Osteocyte (in vitro differentiated cells): ENCODE measurements around the gene REEP2. TPM values are rescaled to one million over a fixed set of nuclear protein-coding genes. Genes with fewer than 3 reads are reported as not detected.
A peak's percentile ranks its signal among the peaks of the same experiment; 100 is the strongest.

Source experiments
- DNase-seq: peaks from one replicate; pipeline ENCODE4 v3.0.0; 2021; ENCODE audit warnings: mixed read lengths; ENCODE audit not compliant: unreplicated experiment; ENCODE audit errors: extremely low spot score
- H3K27ac Mint-ChIP-seq: one replicate; pipeline ENCODE4 v1.8.0; 2021; ENCODE audit warnings: mild to moderate bottlenecking, mixed read lengths; ENCODE audit not compliant: unreplicated experiment
- H3K27me3 Mint-ChIP-seq: one replicate; pipeline ENCODE4 v1.8.0; 2021; ENCODE audit warnings: mixed read lengths; ENCODE audit not compliant: unreplicated experiment
- H3K36me3 Mint-ChIP-seq: one replicate; pipeline ENCODE4 v1.8.0; 2021; ENCODE audit warnings: mixed read lengths; ENCODE audit not compliant: unreplicated experiment
- H3K4me1 Mint-ChIP-seq: one replicate; pipeline ENCODE4 v1.8.0; 2021; ENCODE audit warnings: mixed read lengths; ENCODE audit not compliant: unreplicated experiment
- H3K4me3 Mint-ChIP-seq: one replicate; pipeline ENCODE4 v1.8.0; 2021; ENCODE audit warnings: mild to moderate bottlenecking, moderate library complexity, mixed read lengths; ENCODE audit not compliant: unreplicated experiment
- H3K9me3 Mint-ChIP-seq: one replicate; pipeline ENCODE4 v1.8.0; 2021; ENCODE audit warnings: mixed read lengths; ENCODE audit not compliant: unreplicated experiment
- CTCF ChIP-seq: fragments of 200-600 bp; sonication (generic); IDR thresholded peaks from 2 replicates; pipeline ENCODE4 v1.5.0; 2021; ENCODE audit warnings: antibody characterized with exemption, mild to moderate bottlenecking, moderate library complexity
- total RNA-seq: library from RNA; stranded (reverse); gene quantifications from 2 replicates; pipeline ENCODE4 v1.2.1, GENCODE V29; 2021

REEP2 gene
- total RNA-seq, 1 donor from 2014 or later = 18.3 TPM

GRCh38 chr5:138482638-138483037 is 43.8 kb downstream of the REEP2 start:
- peaks cover 7% of the 10 kb centered on the region for H3K27me3 Mint-ChIP-seq
- H3K27ac Mint-ChIP-seq = no peak overlapping the region
- H3K4me1 Mint-ChIP-seq = no peaks in the 10 kb centered on the region
- no peak for DNase-seq
- H3K9me3 Mint-ChIP-seq = no peaks in the 10 kb centered on the region
- TF ChIP-seq CTCF = no peak
- no peak overlapping the region for H3K4me3 Mint-ChIP-seq
- no peaks in the 10 kb centered on the region for H3K36me3 Mint-ChIP-seq

GRCh38 chr5:138488481-138488945 is 49.7 kb downstream of the REEP2 start:
- no peak for TF ChIP-seq CTCF
- Mint-ChIP-seq H3K4me1 (peaks cover 11% of the 10 kb centered on the region), H3K27ac (no peak overlapping the region), H3K4me3 (no peak overlapping the region), H3K9me3 (no peaks in the 10 kb centered on the region), H3K36me3 (no peaks in the 10 kb centered on the region), H3K27me3 (peaks cover 25% of the 10 kb centered on the region)
- DNase-seq = no peak

GRCh38 chr5:138489683-138490061 is 50.8 kb downstream of the REEP2 start:
- no peak overlapping the region for H3K4me3 Mint-ChIP-seq
- DNase-seq = no peak
- no peaks in the 10 kb centered on the region for H3K36me3 Mint-ChIP-seq
- H3K27me3 Mint-ChIP-seq = peaks cover 25% of the 10 kb centered on the region
- H3K9me3 Mint-ChIP-seq = no peaks in the 10 kb centered on the region
- peaks cover 11% of the 10 kb centered on the region for H3K4me1 Mint-ChIP-seq
- no peak for TF ChIP-seq CTCF
- H3K27ac Mint-ChIP-seq = no peak overlapping the region

- Mint-ChIP-seq H3K27me3 (peaks cover 25% of the 10 kb centered on the region), H3K36me3 (no peaks in the 10 kb centered on the region), H3K4me3 (peak overlapping the region; percentile 35), H3K9me3 (no peaks in the 10 kb centered on the region), H3K4me1 (peaks cover 11% of the 10 kb centered on the region), H3K27ac (no peak overlapping the region)
- TF ChIP-seq CTCF = no peak
- no peak for DNase-seq
Observed at GRCh38 chr5:138490648-138491283, 51.9 kb downstream of the REEP2 start.

- H3K27me3 Mint-ChIP-seq = peaks cover 25% of the 10 kb centered on the region
- peaks cover 11% of the 10 kb centered on the region for H3K4me1 Mint-ChIP-seq
- no peak for DNase-seq
- peak overlapping the region; percentile 35 for H3K4me3 Mint-ChIP-seq
- no peak for TF ChIP-seq CTCF
- no peaks in the 10 kb centered on the region for H3K36me3 Mint-ChIP-seq
- H3K9me3 Mint-ChIP-seq = no peaks in the 10 kb centered on the region
- no peak overlapping the region for H3K27ac Mint-ChIP-seq
Observed at GRCh38 chr5:138491284-138491648, 52.4 kb downstream of the REEP2 start.
